SW480 (cell line): Measurements from ENCODE around the gene HOXC6.
A peak's percentile ranks its signal among the peaks of the same experiment; 100 is the strongest.

ENCODE experiments used
- DNase-seq: peaks from one replicate; pipeline ENCODE4 v3.0.0-alpha.2; 2016; ENCODE audit warnings: low spot score

The HOXC6 gene

GRCh38 chr12:53990311-53991076 lies 37.7 kb upstream of the HOXC6 start:
- no peak for DNase-seq

GRCh38 chr12:53991077-53991460 lies 37.2 kb upstream of the HOXC6 start:
- DNase-seq: no peak

GRCh38 chr12:53992377-53992889 lies 35.8 kb upstream of the HOXC6 start:
- no peak for DNase-seq

GRCh38 chr12:53993162-53994008 lies 34.9 kb upstream of the HOXC6 start:
- no peak for DNase-seq

GRCh38 chr12:53994009-53994263 lies 34.3 kb upstream of the HOXC6 start:
- DNase-seq: no peak

- peak; percentile 51 for DNase-seq
Measured at GRCh38 chr12:53994264-53995001, 33.8 kb upstream of the HOXC6 start.

GRCh38 chr12:53995002-53995377 lies 33.2 kb upstream of the HOXC6 start:
- DNase-seq: peak; percentile 46

GRCh38 chr12:53995378-53996239 lies 32.6 kb upstream of the HOXC6 start:
- DNase-seq: peak; percentile 90

- no peak for DNase-seq
Measured at GRCh38 chr12:53996240-53997203, 31.7 kb upstream of the HOXC6 start.

GRCh38 chr12:53997204-53998109 lies 30.8 kb upstream of the HOXC6 start:
- DNase-seq: no peak

GRCh38 chr12:53998110-53998899 lies 29.9 kb upstream of the HOXC6 start:
- DNase-seq: no peak

- no peak for DNase-seq
Measured at GRCh38 chr12:53998900-53999236, 29.4 kb upstream of the HOXC6 start.

GRCh38 chr12:53999559-54000115 lies 28.6 kb upstream of the HOXC6 start:
- peak; percentile 55 for DNase-seq

GRCh38 chr12:54000116-54001114 lies 27.8 kb upstream of the HOXC6 start, which contains the start of gene HOXC9:
Gene HOXC9 (plus strand): TSS chr12:54000161. CDS start chr12:54000189, 28 bp downstream.
- DNase-seq: no peak

- no peak for DNase-seq
Measured at GRCh38 chr12:54001283-54002187, 26.7 kb upstream of the HOXC6 start.
